Measurements from ENCODE around the gene RAB3GAP1. TPM values are rescaled to one million over a fixed set of nuclear protein-coding genes. Genes with fewer than 3 reads are reported as not detected.

The RAB3GAP1 gene
- total RNA-seq, 2 experiments from 2014 or later, result 34.5 to 39.8 TPM

DNA sequence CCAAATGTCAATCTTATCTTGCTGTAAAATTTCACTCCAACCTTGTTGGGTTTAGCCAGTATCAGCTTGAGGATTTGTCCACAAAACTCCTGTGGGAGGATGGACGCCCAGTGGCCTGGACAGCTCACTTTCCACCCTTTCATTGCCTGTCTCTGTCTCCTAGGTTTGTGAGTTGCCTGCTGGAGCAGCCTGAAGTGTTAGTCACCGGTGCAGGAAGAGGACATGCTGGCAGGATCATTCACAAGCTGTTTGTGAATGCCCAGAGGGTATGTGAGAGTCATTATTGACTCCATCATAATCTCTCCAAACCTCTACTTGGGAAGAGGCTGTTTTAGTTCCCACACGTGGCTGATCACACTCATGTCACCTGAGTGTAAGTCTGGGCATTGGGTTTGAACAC is 112.3 kb downstream of the RAB3GAP1 start:
- Mint-ChIP-seq H3K4me1 (peaks cover 9% of the 10 kb centered on the region), H3K9me3 (ENCODE audit: low read depth) (no peaks in the 10 kb centered on the region), H3K27ac (no peak overlapping the region), H3K4me3 (no peak overlapping the region), H3K36me3 (ENCODE audit: low read depth) (peaks cover 41% of the 10 kb centered on the region), H3K27me3 (no peaks in the 10 kb centered on the region)
- intact Hi-C loops (cut with DNase I, micrococcal nuclease), result no loop called here
- ATAC-seq, result no peak
- ChIA-PET CTCF (no interaction called here), POLR2A (no interaction called here)
- no peak for DNase-seq

DNA sequence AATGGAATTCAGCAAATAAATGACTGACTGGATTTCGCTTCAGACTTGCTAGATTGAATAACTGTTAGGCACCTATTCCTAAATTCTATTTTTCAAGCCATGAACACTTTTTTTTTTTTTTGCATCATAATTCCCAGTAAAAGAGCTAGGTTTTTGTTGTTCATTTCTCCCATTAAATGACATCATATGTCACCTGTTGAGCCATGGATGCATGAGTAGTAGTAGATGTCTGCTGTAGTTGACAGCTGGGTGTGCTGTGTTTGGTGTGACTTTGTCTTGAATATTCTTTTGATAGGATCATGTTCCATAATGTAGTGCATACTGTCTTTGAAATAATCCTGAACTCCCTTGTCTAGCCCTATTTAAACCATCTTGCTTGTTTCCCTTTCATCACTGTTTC is 115.2 kb downstream of the RAB3GAP1 start:
- H3K4me3 Mint-ChIP-seq, result no peak overlapping the region
- peaks cover 46% of the 10 kb centered on the region for H3K36me3 Mint-ChIP-seq (ENCODE audit: low read depth)
- peaks cover 11% of the 10 kb centered on the region for H3K4me1 Mint-ChIP-seq
- POLR2A ChIA-PET, result no interaction called here
- H3K27ac Mint-ChIP-seq, result no peak overlapping the region
- H3K27me3 Mint-ChIP-seq, result no peaks in the 10 kb centered on the region
- H3K9me3 Mint-ChIP-seq (ENCODE audit: low read depth), result no peaks in the 10 kb centered on the region
- intact Hi-C loops (cut with DNase I, micrococcal nuclease), result no loop called here
- no peak for DNase-seq
- no peak for ATAC-seq
- CTCF ChIA-PET, result interaction anchor here (0.6 to 1.2 kb wide), 3 partner anchors 13 to 631 kb away, joined by 3 to 5 read pairs (median 4); no protein-coding TSS in a partner anchor

DNA sequence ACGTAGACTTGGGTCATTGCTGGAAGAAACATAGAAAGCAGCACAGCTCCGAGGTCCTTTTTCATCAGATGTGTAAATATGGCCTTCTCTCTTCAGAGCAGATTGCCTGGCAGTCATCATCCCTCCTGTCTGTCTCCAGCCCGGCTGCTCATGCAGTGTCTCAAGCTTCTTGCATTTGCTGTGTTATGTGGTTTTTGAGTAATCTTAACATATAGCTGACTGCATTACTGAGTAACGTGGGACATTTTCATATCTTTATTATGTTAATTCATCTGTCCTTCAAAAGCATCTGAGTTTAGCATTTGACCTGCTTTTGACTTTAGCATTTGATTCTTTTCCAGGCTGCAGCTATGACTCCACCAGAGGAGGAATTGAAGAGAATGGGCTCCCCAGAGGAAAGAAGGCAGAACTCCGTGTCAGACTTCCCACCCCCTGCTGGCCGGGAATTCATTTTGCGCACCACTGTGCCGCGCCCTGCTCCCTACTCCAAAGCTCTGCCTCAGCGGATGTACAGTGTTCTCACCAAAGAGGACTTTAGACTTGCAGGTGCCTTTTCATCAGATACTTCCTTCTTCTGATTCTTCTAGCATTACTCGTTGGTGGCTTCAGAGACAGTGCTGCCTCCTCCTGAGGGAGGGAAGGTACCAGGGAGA is 116.2 kb downstream of the RAB3GAP1 start:
- H3K27ac Mint-ChIP-seq, result no peak overlapping the region
- no peak for ATAC-seq
- no peak overlapping the region for H3K4me3 Mint-ChIP-seq
- peaks cover 4% of the 10 kb centered on the region for H3K4me1 Mint-ChIP-seq
- intact Hi-C loops (cut with DNase I, micrococcal nuclease), result no loop called here
- ChIA-PET POLR2A (no interaction called here), CTCF (interaction anchor here (0.6 to 1.2 kb wide), 4 partner anchors 64 to 511 kb away, joined by 3 read pairs; no protein-coding TSS in a partner anchor)
- DNase-seq, result no peak
- H3K27me3 Mint-ChIP-seq, result no peaks in the 10 kb centered on the region
- H3K9me3 Mint-ChIP-seq (ENCODE audit: low read depth), result no peaks in the 10 kb centered on the region
- peaks cover 44% of the 10 kb centered on the region for H3K36me3 Mint-ChIP-seq (ENCODE audit: low read depth)

DNA sequence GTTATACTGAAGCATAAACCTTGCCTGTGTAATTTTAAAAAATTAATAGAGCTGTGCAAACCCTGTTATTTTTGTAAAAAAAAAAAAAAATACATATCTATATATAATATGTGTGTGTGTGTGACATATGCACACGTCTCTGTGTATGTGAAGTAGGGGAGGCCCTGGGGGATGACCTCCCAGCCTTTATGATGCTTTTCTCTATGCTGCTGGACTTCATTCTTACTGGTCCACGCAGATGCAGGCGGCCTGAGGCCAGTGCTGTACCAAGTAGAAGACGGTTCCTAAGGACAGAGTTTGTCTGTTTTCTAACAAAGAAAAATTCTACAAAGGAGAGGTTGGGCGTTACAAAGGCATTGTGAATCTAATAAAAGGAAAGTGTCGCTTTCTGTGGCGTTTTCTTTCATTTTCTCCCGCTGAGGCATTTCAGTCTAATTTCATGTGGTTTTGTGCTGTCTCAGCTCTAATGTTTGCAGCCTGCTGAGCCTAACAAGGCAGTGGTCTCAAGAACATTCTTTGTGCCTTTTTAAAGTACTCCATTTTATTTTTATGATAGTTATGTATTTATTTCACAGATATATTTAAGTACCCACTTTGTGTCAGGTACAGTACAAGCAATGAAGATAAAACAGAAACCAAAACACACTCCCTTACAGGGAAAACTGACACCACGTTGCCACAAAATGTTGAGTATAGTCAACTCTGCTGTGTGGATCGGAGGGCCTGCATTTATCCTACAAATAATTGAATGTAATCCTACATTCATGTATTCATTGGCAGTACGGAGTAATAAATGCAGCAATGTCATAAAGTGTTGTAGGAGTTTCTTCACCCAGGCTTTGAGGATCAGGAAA is 118.0 kb downstream of the RAB3GAP1 start:
- H3K9me3 Mint-ChIP-seq (ENCODE audit: low read depth), result no peaks in the 10 kb centered on the region
- intact Hi-C loops (cut with DNase I, micrococcal nuclease), result loop anchor here in 1 of 2 experiments (5.0 kb wide), 1 partner anchor 168 kb away; no protein-coding TSS in a partner anchor
- H3K27ac Mint-ChIP-seq, result peak overlapping the region; percentile 21
- H3K36me3 Mint-ChIP-seq (ENCODE audit: low read depth), result peaks cover 51% of the 10 kb centered on the region
- H3K4me3 Mint-ChIP-seq, result no peak overlapping the region
- DNase-seq (no peak), ATAC-seq (peak; percentile 53)
- peaks cover 4% of the 10 kb centered on the region for H3K4me1 Mint-ChIP-seq
- CTCF ChIA-PET, result interaction anchor here (0.7 to 1.2 kb wide), 2 partner anchors 62 to 69 kb away, joined by 3 read pairs; no protein-coding TSS in a partner anchor
- POLR2A ChIA-PET, result no interaction called here
- H3K27me3 Mint-ChIP-seq, result no peaks in the 10 kb centered on the region

DNA sequence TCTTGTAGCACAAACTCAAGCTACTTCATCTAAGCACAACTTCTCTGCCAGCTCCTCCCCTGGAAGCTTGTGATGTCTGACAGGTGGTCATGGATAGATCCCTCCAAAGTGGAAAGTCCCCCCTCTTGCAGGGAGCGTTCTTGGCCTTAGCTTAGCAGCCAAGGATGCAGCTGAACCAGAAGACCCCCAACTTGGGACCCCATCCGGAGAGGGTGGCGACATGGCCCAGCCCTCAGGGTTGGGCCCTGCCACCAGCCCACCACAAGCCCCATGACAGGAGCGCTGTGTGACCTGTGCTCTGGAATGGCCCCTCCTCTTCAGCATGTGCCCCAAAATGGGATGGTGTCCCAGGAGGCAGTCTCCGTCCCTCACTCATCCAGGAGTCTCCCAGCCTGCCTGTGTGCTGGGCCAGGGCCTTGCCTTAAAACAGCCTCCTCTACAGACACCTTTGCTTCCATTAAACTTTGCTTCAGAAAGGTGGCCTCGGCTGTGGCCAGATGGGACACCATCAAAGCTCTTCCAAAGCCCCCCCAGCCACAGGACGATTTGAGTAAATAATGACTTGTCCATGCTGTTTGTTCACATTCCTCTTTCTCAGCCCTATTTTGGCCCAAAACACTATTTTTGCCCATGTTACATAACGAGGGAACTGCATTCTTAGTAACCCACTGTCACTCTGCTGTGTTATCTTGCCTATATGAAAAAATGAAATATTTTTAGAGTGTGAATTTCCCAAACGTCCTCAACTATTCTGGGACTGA is 122.1 kb downstream of the RAB3GAP1 start:
- intact Hi-C loops (cut with DNase I, micrococcal nuclease), result loop anchor here in 1 of 2 experiments (5.0 kb wide), 1 partner anchor 172 kb away; no protein-coding TSS in a partner anchor
- peaks cover 8% of the 10 kb centered on the region for H3K9me3 Mint-ChIP-seq (ENCODE audit: low read depth)
- no peaks in the 10 kb centered on the region for H3K27me3 Mint-ChIP-seq
- ChIA-PET CTCF (interaction anchor here (0.7 kb wide), 1 partner anchor 170 kb away, joined by 3 read pairs; no protein-coding TSS in a partner anchor), POLR2A (no interaction called here)
- ATAC-seq, result no peak
- no peak for DNase-seq
- H3K36me3 Mint-ChIP-seq (ENCODE audit: low read depth), result peaks cover 56% of the 10 kb centered on the region
- H3K4me1 Mint-ChIP-seq, result peaks cover 4% of the 10 kb centered on the region
- no peak overlapping the region for H3K4me3 Mint-ChIP-seq
- no peak overlapping the region for H3K27ac Mint-ChIP-seq

DNA sequence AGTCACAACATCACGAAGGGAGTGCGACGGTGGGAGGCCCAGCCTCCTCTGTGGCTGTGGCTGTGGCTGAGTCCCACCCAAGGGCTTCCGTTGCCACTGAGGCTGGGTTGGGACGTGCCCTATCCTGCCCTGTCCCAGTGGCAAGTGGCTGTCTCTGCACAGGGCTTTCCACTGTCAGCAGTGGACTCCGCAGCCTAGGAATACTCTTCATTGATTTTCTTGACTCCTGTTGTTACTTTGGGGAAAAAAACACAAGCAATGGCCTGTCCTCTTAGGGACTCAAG is 122.7 kb downstream of the RAB3GAP1 start:
- ChIA-PET POLR2A (no interaction called here), CTCF (no interaction called here)
- H3K36me3 Mint-ChIP-seq (ENCODE audit: low read depth), result peaks cover 51% of the 10 kb centered on the region
- intact Hi-C loops (cut with DNase I, micrococcal nuclease), result loop anchor here in 1 of 2 experiments (5.0 kb wide), 1 partner anchor 172 kb away; no protein-coding TSS in a partner anchor
- no peak overlapping the region for H3K4me3 Mint-ChIP-seq
- ATAC-seq (no peak), DNase-seq (no peak)
- no peaks in the 10 kb centered on the region for H3K27me3 Mint-ChIP-seq
- peaks cover 4% of the 10 kb centered on the region for H3K4me1 Mint-ChIP-seq
- H3K9me3 Mint-ChIP-seq (ENCODE audit: low read depth), result peaks cover 8% of the 10 kb centered on the region
- H3K27ac Mint-ChIP-seq, result no peak overlapping the region

DNA sequence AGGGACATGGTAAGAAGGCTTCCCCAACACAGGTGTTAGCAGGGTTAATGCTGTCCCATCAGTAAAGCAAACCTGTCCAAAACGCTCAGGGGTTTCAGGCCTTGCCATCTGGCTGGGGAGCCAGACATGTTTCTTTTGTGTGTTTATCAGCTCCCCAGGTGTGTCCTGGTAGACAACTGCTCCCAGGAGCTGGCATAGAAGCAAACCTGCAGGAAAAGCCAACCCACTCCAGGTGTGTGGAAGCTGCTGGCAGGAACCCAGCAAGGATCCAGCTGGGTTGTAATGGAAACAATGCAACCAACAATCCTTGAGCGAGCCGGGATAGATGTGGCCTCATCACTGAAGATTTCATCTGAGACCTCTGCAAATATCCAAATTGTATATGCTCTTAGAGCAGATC is 123.1 kb downstream of the RAB3GAP1 start:
- Mint-ChIP-seq H3K4me3 (no peak overlapping the region), H3K36me3 (ENCODE audit: low read depth) (peaks cover 51% of the 10 kb centered on the region), H3K4me1 (peaks cover under 1% of the 10 kb centered on the region), H3K9me3 (ENCODE audit: low read depth) (peaks cover 8% of the 10 kb centered on the region), H3K27me3 (no peaks in the 10 kb centered on the region), H3K27ac (no peak overlapping the region)
- no peak for ATAC-seq
- DNase-seq, result no peak
- ChIA-PET POLR2A (no interaction called here), CTCF (no interaction called here)
- intact Hi-C loops (cut with DNase I, micrococcal nuclease), result no loop called here

DNA sequence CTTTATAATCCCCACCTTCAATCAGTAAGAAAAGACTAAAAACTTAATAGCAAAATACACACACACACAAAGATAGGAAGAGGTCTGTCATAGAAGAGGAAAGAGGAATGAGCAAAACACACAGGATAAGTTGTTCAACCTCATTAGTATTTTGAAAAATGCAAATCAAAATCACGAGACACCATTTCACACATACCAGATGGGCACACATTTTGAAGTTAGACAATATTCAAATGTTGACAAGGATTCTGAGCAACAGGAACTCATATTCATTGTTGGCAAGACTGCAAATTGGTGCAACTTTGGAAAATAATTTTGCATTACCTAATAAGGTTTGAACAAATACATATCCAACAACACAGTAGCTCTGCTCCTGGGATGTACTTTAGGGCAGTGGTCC is 127.6 kb downstream of the RAB3GAP1 start:
- intact Hi-C loops (cut with DNase I, micrococcal nuclease), result no loop called here
- ATAC-seq (no peak), DNase-seq (no peak)
- Mint-ChIP-seq H3K27me3 (no peaks in the 10 kb centered on the region), H3K4me3 (no peak overlapping the region), H3K4me1 (no peaks in the 10 kb centered on the region), H3K36me3 (ENCODE audit: low read depth) (peaks cover 25% of the 10 kb centered on the region), H3K9me3 (ENCODE audit: low read depth) (peaks cover 8% of the 10 kb centered on the region), H3K27ac (no peak overlapping the region)
- CTCF ChIA-PET, result interaction anchor here (0.7 kb wide), 1 partner anchor 149 kb away, joined by 3 read pairs; no protein-coding TSS in a partner anchor
- POLR2A ChIA-PET, result no interaction called here

DNA sequence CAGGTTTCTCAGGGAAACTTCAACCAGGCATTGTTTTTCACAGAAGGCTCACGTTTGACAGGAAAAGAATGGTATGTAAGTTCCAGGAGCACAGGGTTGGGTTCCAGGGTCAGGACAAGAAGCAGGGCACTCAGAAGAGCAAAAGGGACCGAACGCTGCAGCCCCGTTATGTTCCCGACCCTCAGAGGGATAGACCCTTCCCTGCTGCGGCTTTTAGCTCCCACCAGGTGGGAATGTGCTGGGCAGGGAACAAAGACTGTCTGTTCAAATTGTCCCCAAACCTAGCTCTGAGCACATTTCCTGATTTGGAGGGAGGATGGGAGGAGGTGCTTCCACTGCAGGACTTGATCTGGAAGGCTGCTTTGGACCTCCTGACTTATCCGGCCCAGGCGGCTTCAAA is 130.1 kb downstream of the RAB3GAP1 start:
- H3K27me3 Mint-ChIP-seq, result no peaks in the 10 kb centered on the region
- H3K4me3 Mint-ChIP-seq, result no peak overlapping the region
- peaks cover under 1% of the 10 kb centered on the region for H3K36me3 Mint-ChIP-seq (ENCODE audit: low read depth)
- DNase-seq (no peak), ATAC-seq (no peak)
- ChIA-PET POLR2A (no interaction called here), CTCF (no interaction called here)
- H3K9me3 Mint-ChIP-seq (ENCODE audit: low read depth), result no peaks in the 10 kb centered on the region
- intact Hi-C loops (cut with DNase I, micrococcal nuclease), result no loop called here
- no peaks in the 10 kb centered on the region for H3K4me1 Mint-ChIP-seq
- H3K27ac Mint-ChIP-seq, result no peak overlapping the region

DNA sequence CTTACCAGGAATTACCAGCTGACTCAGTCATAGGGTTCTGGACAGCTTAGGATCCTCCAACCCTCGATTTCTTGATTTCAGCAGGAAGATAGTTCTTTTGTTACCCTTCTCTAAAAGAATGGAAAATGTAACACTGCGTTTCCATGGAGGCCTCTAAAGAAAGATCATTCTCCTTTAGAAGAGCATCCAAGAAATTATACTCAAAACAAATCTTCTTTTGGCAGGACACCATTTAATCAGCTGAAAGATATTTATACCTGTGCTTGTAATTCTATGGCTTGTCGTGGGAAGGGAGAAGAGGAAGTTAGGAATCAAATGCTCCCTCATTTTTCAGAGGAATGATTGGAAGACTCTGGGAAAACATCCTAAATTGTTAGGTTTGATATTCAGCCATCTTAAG is 130.5 kb downstream of the RAB3GAP1 start:
- Mint-ChIP-seq H3K4me1 (no peaks in the 10 kb centered on the region), H3K4me3 (no peak overlapping the region), H3K36me3 (ENCODE audit: low read depth) (no peaks in the 10 kb centered on the region), H3K27me3 (no peaks in the 10 kb centered on the region), H3K27ac (no peak overlapping the region), H3K9me3 (ENCODE audit: low read depth) (no peaks in the 10 kb centered on the region)
- intact Hi-C loops (cut with DNase I, micrococcal nuclease), result no loop called here
- no peak for ATAC-seq
- no peak for DNase-seq
- ChIA-PET CTCF (no interaction called here), POLR2A (no interaction called here)

DNA sequence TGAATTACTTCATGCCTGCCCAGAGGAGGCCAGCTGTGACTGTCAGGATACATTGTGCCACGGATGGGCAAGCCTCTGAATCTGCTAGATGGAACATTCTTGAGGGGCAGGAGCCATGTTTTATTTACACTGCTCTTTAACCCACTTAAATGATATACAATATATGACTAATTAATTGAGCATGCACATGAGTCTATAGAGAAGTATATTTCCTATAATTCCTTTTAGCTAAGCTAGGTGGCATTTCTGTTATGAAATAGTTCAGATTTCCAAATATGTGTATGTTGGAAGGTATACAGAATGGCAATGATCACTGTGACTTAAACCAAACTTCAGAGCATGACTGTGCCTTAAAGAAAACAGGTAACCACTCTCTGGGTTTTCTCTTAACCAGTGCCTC is 131.7 kb downstream of the RAB3GAP1 start:
- H3K27me3 Mint-ChIP-seq, result no peaks in the 10 kb centered on the region
- H3K27ac Mint-ChIP-seq, result no peak overlapping the region
- no peak for ATAC-seq
- H3K4me3 Mint-ChIP-seq, result no peak overlapping the region
- H3K4me1 Mint-ChIP-seq, result no peaks in the 10 kb centered on the region
- no peak for DNase-seq
- ChIA-PET POLR2A (no interaction called here), CTCF (interaction anchor here (0.5 kb wide), 1 partner anchor 615 kb away, joined by 3 read pairs; no protein-coding TSS in a partner anchor)
- intact Hi-C loops (cut with DNase I, micrococcal nuclease), result no loop called here
- H3K36me3 Mint-ChIP-seq (ENCODE audit: low read depth), result peaks cover 3% of the 10 kb centered on the region
- H3K9me3 Mint-ChIP-seq (ENCODE audit: low read depth), result no peaks in the 10 kb centered on the region

Data from activated CD4-positive, alpha-beta T cell treated with anti-CD3 and anti-CD28 coated beads for 36 hours (primary cell).